SK-N-SH treated with all-trans-retinoic acid at 6 μM for 48 hours (cell line): ENCODE data around the gene TACSTD2.

ENCODE experiments used
- CSDC2 ChIP-seq: fragments of 250-450 bp; sonication (Bioruptor Pico); IDR thresholded peaks from 2 replicates; pipeline ENCODE4 v1.5.0; 2020; ENCODE audit warnings: mild to moderate bottlenecking, moderate library complexity
- ZFP30 ChIP-seq: fragments of 450-650 bp; formaldehyde crosslinking; IDR thresholded peaks from 2 replicates; pipeline ENCODE4 v1.5.0; 2022; ENCODE audit warnings: mild to moderate bottlenecking, moderate library complexity
- ZNF565 ChIP-seq: fragments of 450-650 bp; formaldehyde crosslinking; conservative IDR thresholded peaks from 2 replicates; pipeline ENCODE4 v1.5.0; 2020; ENCODE audit warnings: low read depth, mild to moderate bottlenecking, moderate library complexity

DNA sequence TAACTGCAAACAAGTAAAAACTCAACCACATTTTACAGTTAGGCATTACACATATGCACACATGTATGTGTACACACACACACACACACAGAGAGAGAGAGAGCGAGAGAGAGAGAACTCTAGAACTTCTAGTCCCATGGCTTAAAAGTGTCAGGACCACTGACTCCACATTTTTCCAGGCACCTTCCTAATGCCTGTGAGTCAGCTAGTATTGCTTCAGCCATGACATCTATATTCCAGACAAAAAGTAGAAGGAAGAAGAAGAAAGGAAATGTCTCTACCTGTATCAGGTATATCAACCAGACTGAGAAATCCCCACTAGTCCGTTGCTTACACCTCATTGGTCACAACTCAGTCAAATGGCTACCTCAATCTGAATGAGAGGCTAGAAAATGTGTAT lies 31.9 kb upstream of the TACSTD2 start:
- no peak for TF ChIP-seq CSDC2 (CRISPR knock-in tag)
- no peak for TF ChIP-seq ZFP30
- TF ChIP-seq ZNF565 (CRISPR knock-in tag) = no peak
